CD4-positive, alpha-beta T cell treated with Interferon gamma for 1 hour (primary cell): ENCODE measurements around the gene GFY.

Experiments
- DNase-seq: peaks from one replicate; pipeline ENCODE4 v3.0.0-alpha.2; 2020

Gene GFY

GRCh38 chr19:49409441-49410029 lies 15.7 kb upstream of the GFY start:
- DNase-seq = peak; percentile 32

- DNase-seq = no peak
These were observed 13.4 kb upstream of the GFY start for GRCh38 chr19:49411681-49412326.

GRCh38 chr19:49413348-49413747 lies 11.8 kb upstream of the GFY start:
- no peak for DNase-seq

GRCh38 chr19:49414256-49414655 lies 10.9 kb upstream of the GFY start:
- no peak for DNase-seq

- DNase-seq = no peak
These were observed 9.9 kb upstream of the GFY start for GRCh38 chr19:49415102-49415809.

- DNase-seq = no peak
These were observed 9.4 kb upstream of the GFY start for GRCh38 chr19:49415810-49416200.

GRCh38 chr19:49417088-49417487 lies 8.1 kb upstream of the GFY start:
- no peak for DNase-seq

GRCh38 chr19:49418511-49418910 lies 6.7 kb upstream of the GFY start:
- DNase-seq = no peak

- no peak for DNase-seq
These were observed 6.0 kb upstream of the GFY start for GRCh38 chr19:49419173-49419572.

GRCh38 chr19:49420227-49420626 lies 5.0 kb upstream of the GFY start:
- DNase-seq = no peak

GRCh38 chr19:49421039-49421877 lies 3.9 kb upstream of the GFY start:
- DNase-seq = peak; percentile 37

GRCh38 chr19:49421878-49422202 lies 3.3 kb upstream of the GFY start:
- no peak for DNase-seq

- peak; percentile 30 for DNase-seq
These were observed 2.6 kb upstream of the GFY start for GRCh38 chr19:49422407-49423070.

- DNase-seq = no peak
These were observed 1.9 kb upstream of the GFY start, which contains the start of gene PTH2 for GRCh38 chr19:49423071-49423984. Gene PTH2 (minus strand): TSS chr19:49423441. CDS start chr19:49423339, 102 bp downstream.

- no peak for DNase-seq
These were observed 1.2 kb upstream of the GFY start for GRCh38 chr19:49423985-49424303.

GRCh38 chr19:49425922-49426592 lies 869 bp downstream of the GFY start:
- no peak for DNase-seq

- DNase-seq = no peak
These were observed 2.2 kb downstream of the GFY start for GRCh38 chr19:49427339-49427738.

GRCh38 chr19:49427855-49428546 lies 2.8 kb downstream of the GFY start:
- DNase-seq = no peak

- DNase-seq = no peak
These were observed 3.6 kb downstream of the GFY start for GRCh38 chr19:49428547-49429451.
